GM10266 (cell line): Measurements from ENCODE around the gene CDC42EP2.

ENCODE experiments used
- DNase-seq: peaks from one replicate; pipeline ENCODE4 v3.0.0; 2012; ENCODE audit errors: extremely low spot score
- CTCF ChIP-seq: IDR thresholded peaks from 2 replicates; pipeline ENCODE4 v1.5.1; 2012; ENCODE audit warnings: mild to moderate bottlenecking, low read depth; ENCODE audit not compliant: control insufficient read depth, insufficient read depth; ENCODE audit errors: missing control alignments

Gene CDC42EP2

DNA sequence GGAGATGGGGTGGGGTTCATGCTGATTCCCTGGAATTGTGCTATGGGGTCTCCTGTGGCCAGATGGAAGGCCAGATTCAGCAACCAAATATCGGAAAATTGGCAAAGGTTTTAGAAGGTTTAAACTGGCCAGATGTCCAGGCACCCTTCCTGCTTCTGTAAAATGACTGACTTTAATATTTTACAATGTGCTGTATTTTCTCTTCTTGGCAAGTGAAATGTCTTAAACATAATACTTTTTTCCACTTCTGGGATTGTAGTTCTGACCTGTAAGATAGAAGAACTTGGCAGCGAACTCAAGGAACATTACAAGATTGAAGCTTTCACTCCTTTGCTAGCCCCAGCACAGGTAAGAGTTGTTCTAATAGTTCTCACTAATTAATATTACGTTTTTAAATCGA is 35.4 kb upstream of the CDC42EP2 start:
- DNase-seq = no peak
- TF ChIP-seq CTCF = no peak

GRCh38 chr11:65279741-65280440 is 34.8 kb upstream of the CDC42EP2 start:
- DNase-seq = peak; percentile 53
- TF ChIP-seq CTCF = no peak

DNA sequence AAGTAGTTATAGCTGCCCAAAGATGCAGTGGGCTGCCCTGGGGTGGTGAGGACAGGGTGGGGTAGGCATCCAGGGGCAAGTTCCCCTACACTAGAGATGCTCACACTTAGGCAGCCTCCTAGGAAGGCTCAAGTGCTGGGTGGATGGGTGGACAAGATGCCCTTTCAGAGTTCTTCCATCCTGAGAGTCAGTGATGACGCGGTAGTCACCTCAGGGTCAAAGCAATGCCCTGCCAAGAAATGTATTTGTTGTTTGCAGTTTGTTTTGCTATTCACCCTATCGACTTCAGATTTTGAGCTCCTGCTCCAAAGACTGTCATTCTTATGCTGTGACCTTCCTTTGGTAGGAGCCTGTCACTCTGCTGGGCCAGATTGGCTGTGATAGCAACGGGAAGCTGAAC is 34.0 kb upstream of the CDC42EP2 start:
- no peak for TF ChIP-seq CTCF
- DNase-seq = no peak

DNA sequence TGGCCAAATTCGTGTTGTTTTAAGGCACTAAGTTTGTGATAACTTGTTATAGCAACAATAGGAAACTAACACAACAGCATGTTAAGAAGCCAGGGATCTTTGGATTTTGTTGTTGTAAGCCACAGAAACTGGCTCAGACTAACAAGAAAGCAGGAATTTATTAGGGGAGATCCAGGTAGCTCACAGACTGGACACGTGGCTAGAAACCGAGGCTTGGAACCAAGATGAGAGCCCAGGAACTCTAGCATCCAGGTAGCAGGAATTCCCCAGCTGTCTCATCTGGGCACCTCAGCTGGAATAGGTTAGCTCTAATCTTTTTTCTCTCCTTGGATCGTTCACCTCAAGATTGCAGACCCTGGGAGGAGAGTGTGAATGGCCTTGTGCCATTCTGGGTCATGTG is 28.0 kb upstream of the CDC42EP2 start:
- no peak for DNase-seq
- no peak for TF ChIP-seq CTCF

DNA sequence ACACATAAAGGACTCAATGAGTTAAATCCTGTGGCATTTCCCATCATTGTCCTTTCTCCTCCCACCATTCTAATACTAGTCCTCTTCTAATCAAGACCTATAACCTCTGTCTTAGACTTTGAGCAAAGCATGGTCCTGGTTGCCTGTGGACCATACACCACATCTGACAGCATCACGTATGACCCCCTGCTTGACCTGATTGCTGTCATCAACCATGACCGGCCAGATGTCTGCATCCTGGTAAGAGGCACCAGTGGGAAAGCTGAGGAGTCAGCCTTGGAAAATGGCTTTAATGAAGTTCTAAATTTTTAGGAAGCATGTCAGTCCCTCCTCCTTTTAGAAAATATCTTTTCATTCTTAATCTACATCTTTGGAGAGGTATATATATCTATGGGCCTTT is 27.1 kb upstream of the CDC42EP2 start:
- no peak for DNase-seq
- no peak for TF ChIP-seq CTCF

DNA sequence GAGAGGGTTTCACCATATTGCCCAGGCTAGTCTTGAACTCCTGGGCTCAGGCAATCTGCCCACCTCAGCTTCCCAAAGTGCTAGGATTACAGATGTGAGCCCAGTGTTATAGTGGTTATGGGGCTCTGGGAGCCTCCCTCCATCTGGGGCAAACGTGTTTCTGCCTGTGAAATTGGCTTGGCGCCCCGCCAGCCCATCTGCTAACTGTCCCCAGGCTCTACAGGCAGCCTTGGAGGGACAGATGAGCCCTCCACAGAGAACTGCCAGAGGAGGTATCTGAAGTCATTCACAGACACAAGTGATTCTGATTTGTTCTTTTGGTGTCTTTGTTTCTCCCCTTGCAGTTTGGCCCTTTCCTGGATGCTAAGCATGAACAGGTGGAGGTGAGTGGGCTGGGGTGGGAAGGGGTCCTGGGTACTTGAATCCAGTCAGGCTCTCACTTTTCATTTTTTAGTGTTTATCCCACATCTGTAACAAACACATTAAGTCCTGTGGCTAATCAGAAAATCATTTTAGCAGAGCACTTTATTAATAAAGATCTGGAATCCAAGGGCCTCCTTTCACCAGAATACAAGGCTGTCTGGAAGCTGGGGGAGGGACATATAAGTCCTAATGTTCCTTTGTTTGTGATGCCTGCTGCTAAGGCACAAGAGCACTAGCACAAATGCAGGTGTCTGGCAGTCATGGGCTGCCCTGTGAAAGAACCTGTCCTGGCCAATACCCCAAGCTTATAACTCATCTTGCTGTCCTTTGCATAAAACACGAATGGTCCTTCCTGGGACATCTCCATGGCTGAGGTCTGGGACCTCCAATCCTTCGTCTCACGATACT is 25.7 kb upstream of the CDC42EP2 start:
- no peak for DNase-seq
- no peak for TF ChIP-seq CTCF
